DND-41 (cell line): ENCODE measurements around the gene ALKBH5.

Source experiments
- CTCF ChIP-seq: IDR thresholded peaks from 2 replicates; pipeline ENCODE4 v1.5.1; 2012; ENCODE audit warnings: borderline replicate concordance, low read length, moderate library complexity, mild to moderate bottlenecking; ENCODE audit not compliant: poor library complexity, severe bottlenecking; ENCODE audit errors: extremely low read depth
- EZH2 ChIP-seq: IDR thresholded peaks from 3 replicates; pipeline ENCODE4 v1.6.1; 2012; ENCODE audit warnings: borderline replicate concordance, low read depth, mild to moderate bottlenecking, moderate library complexity, low read length, inconsistent platforms; ENCODE audit not compliant: severe bottlenecking

- peak; percentile 30 for TF ChIP-seq CTCF
- TF ChIP-seq EZH2 = no peak
These were observed 8.3 kb downstream of the ALKBH5 start for GRCh38 chr17:18191967-18192366.
